Heart left ventricle (tissue), 13 donors: ENCODE data around the gene HOXA9.
A peak's percentile ranks its signal among the peaks of the same experiment; 100 is the strongest.

Experiments
- CTCF ChIP-seq, 12 donors: fragments of 200-600 bp; sonication (generic) in 4 of 12; IDR thresholded peaks; one replicate each; pipeline versions ENCODE4 v1.5.0 to v1.8.0; 2018 to 2022; ENCODE audit warnings: antibody characterized with exemption in 12 of 12, mild to moderate bottlenecking in 5 of 12
- POLR2A ChIP-seq, 2 donors: fragments of 450-650 bp; IDR thresholded peaks; one replicate each; pipeline ENCODE4 v1.6.1; 2017; ENCODE audit warnings: antibody characterized with exemption in 2 of 2, mild to moderate bottlenecking in 2 of 2, moderate library complexity in 2 of 2
- donor health status: ischemic (EF 13 %, LVEDD 7.1; RV severe dilation, severe dysfunction).
- donor health status: DM: no; HTN: yes; CAD: no.
- donor health status: DM: no; HTN: no; CAD: no.
- donor health status: ischemic (EF 25% LVEDD 6.9; RV normal size, moderate dysfunction).
- donor health status: ischemic (EF 25% LVEDD 5.7; RV mildly dilated, moderate dysfunction).
- donor health status: ischemic (EF 35%, LVEDD 5.7; RV mildly dilated, moderate dysfunction).
- donor health status: nonischemic (EF 11% LVEDD 7.7; RV severe dilation, severe dysfunction).
- donor health status: DM: yes; HTN: yes; CAD: no.
- donor health status: PGD.
- donor health status: ischemic (EF 29% LVEDD 5.4; RV normal size, mild dysfunction).
- donor health status: nonischemic (EF 23%, LVEDD 6.1; RV moderate dilation, normal function).

GRCh38 chr7:27165089-27165995, at the start of gene HOXA9:
- TF ChIP-seq CTCF (IDR thresholded peaks at IDR 0.05) (peak in 1 of 12 donors; percentile 8), POLR2A (IDR thresholded peaks at IDR 0.05) (no peak)
